GM19397 (cell line): ENCODE results near the gene THSD7B.
"Not testable (repeated sequence)": the region's sequence is repeated elsewhere in the genome, so short reads cannot be mapped to it uniquely, and the experiment has no call there.

ENCODE experiments used
- ATAC-seq: cut with Tn5 transposase; IDR thresholded peaks from one replicate; pipeline ENCODE4 v1.9.1; 2021; ENCODE audit warnings: mild to moderate bottlenecking, moderate library complexity; ENCODE audit not compliant: unreplicated experiment

THSD7B gene

DNA sequence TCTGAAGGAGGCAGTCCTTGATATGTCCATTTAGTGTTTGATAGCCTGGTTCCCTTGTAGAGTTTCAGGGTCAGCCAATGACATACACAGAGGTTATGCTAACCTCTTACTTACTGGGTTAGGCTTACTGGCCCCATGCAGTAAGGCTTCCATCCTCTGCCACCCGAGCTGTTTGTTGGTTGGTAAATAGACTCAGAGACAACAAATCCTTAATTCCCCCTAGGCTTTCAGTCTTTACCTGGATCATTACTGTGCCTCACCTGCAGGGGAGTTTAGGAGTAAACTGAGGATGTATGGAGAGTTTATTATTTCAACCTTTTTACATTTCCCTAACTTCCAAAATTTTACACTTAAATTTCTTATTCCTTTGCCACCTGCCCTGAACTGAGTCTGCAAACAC lies 746.2 kb downstream of the THSD7B start:
- ATAC-seq = no peak

DNA sequence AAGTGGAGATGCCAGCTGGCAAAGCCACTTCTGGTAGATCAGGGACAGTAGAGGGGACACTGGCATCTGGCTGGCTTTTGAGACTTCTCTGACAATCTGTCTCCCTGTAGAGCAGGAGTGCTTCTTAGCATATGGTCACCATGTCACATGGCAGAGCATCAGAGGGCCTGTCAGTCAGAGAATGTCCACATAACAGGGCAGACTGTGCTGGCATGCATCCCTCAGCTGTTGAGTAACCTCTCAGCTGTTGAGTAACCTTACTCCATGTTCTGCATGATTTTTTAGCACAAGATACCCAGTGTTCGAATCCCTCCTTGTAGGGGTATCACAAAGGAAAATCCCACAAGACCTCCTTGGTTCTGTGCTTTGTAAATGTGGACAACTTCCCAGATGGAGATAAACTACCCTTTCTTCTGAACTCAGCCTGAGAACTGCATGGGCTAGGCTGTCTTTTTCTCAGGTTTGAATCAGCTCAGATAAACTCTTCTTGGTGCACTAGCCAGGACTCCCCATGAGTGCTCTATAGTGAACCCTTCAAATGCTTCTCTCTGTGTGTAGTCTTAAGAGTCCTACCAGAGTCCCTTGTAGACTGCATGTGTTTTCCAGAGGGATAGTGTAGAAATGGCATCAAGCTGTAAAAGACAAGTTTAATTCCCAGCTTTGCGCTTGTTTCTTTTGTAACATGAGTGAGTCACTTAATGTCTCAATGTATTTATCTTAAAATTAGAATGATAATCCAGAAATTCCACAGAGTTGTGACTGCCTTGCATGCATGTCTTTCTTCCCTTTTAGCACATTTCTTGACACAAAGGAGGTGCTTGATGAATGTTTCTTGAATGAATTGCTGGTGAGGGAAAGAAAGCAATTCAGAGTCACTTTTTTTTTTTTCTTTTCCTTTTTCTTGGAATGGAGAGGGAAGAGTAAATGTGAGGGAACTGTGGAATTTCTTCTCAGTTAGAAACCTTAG lies 756.6 kb downstream of the THSD7B start:
- no peak for ATAC-seq

DNA sequence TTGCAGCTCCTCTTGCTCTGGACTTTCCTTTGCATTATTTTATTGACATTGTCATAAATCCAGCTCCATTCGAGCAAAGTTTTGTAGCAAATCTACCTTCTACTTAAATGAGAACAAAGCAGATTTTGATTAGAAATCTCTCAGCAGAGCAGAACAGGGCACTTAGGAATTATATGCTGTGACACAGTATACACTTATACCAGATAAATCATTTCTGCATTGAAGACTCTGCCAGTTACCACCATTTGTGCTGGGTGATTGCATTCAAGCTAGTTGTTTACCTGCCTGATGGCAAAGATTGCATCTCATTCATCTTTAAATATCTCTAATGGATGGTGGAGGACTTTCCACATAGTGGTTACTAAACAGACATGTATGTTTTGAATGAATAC lies 757.3 kb downstream of the THSD7B start:
- no peak for ATAC-seq

DNA sequence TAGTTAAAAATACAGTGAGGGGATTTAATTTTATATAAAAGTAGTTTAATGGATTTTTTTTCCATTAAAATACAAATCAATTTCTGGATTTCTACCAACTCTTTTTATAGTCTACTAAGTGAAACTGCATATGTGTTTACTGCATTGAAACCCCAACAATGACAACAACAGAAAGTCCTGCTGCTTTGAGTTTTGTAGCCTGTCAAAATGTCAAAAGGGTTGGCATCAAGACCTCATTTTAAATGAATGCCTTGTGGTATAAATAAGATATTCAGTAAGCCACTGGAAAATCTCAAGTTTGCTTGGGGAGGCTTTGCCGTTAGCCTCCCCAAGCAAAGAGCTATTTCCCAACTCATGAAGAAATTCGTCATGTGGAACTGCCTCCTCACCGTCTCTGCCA lies 758.6 kb downstream of the THSD7B start:
- ATAC-seq = no peak

DNA sequence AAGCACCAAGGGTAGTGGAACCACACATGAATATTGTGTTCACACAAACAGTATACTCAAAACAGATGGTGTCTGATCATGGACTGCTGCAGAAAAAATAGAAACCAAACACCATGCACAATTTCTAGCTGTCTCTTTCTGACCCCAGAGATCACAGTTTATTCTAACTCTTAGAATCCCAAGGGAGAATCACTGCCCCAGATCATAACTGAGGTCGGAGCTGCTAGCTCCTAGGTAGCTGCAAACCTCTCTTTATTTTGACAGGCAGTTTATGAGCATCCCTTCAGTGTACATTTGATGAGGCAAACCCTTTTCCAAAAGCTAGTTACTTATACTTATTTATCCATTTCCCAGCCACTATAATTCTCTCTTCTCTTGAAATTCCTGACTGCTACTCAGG lies 759.8 kb downstream of the THSD7B start:
- ATAC-seq = no peak

DNA sequence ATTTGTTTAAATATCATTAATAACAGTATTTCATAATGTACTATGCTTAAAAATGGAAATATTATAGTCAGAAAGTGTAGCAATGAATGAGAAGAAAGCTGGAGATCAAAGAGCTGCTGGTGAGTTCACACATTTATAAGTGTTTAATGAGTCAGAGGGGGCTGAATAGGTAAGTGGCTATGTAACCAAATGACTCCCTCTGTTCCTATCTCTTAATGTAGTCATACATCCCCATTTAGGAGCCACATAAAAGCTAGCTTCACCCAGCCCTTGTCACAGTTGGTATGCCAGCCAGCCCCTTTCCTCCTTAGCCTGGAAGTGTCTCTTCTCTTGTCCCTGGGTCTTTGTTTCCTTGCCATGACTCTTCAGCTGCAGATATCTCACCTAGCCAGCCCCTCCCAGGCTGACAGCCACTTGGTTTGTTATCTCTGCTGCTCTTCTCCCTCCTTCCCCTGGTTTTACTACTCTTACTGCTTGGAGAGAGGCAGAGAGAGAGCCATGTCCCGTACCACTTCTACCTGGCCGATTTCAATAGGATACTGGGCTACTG lies 760.4 kb downstream of the THSD7B start:
- no peak for ATAC-seq

DNA sequence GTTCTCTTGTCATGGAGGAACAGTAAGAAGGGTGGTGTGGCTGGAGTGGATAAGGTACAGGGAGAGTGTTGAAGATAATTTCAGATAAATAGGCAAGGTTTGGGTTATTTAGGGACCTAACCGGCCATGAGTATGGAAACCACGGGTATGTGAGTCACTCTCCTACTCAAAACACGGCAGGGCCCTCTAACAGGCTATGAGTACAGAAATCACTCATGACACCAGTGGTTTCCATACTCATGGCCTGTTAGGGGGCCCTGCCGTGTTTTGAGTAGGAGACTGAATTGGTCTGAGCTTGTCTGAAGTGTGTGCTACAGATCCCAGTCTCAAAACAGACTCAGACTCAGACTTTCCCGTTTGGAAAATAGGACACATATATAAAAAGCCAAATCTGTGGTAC lies 770.6 kb downstream of the THSD7B start:
- ATAC-seq = no peak

DNA sequence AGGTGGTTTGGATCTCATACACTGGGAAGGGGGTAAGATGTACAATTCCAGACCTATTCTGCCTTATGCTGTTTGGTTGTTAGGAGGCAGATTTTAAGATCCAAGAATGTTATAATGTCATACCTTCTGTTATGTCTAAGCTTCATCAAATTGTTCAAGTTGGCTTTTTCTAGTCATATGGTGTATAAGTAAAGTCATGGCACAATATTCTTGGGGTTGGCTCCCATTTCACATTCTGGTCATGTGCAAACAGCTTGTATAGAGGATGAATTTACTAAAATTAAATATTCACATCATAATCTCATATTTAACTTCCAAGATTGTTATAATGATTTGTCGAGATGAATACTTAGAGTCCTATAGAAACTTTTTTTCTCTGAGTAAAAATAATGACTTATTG lies 774.0 kb downstream of the THSD7B start:
- ATAC-seq = no peak

DNA sequence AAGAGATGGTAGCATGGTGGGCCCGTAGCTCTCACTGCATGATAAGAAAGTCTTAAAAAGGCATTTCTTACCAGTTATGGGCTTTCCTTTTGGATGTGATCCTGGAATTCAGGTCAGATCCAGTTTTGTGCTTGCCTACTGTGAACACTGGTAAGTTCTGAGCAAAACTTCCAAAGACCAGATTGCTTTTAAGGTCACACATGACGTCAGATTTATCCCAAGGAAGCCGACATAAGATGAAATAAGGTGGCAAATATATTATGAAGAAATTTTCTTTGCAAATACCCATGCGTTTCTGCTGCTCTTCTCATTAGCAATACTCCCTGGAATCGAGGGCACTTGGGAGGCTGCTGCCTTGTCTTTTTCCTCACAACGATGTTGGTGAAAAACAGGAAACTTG lies 782.5 kb downstream of the THSD7B start:
- ATAC-seq = no peak

DNA sequence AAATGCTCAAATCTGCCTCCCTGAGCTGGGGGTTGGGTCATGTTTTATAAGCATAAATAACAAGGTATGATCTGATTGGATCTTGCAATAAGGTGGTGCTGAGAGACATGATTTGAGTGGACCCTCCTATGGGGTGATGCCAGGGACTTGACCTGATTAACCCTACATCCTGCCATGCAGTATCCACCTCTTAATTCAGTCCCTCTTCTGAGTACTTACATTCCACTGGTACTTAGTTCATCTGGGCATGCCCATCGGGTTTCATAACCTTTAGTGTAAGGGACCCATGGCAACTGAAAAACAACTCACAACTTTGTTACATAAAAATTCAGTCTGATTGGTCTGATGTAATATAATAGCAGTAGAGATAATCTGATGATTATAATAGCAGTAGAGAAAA lies 801.0 kb downstream of the THSD7B start:
- ATAC-seq = no peak

DNA sequence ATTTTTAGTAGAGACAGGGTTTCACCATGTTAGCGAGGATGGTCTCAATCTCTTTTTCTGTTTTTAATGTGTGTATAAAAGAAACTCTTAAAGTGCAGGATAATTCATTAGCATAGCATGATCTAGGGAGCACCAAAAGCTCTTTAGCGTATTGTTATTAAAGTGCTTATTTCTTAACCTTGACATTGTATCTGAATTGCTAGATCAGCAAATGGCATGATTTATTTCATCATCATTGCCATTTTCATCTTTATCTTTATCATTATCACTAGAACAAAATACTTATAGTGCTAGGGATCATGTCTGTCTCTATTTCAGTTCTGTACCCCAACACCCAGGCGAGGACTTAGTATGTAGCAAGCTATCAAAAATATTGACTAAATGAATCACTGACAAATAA lies 805.1 kb downstream of the THSD7B start:
- ATAC-seq = no peak

DNA sequence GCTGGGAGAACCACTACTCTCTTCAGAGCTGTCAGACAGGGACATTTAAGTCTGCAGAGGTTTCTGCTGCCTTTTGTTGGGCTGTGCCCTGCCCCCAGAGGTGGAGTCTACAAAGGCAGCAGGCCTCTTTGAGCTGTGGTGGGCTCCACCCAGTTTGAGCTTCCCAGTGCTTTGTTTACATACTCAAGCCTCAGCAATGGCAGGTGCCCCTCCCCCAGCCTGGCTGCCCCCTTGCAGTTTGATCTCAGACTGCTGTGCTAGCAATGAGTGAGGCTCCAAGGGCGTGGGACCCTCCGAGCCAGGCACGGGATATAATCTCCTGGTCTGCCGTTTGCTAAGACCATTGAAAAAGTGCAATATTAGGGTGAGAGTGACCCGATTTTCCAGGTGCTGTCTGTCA lies 822.5 kb downstream of the THSD7B start:
- ATAC-seq = not testable (repeated sequence)

DNA sequence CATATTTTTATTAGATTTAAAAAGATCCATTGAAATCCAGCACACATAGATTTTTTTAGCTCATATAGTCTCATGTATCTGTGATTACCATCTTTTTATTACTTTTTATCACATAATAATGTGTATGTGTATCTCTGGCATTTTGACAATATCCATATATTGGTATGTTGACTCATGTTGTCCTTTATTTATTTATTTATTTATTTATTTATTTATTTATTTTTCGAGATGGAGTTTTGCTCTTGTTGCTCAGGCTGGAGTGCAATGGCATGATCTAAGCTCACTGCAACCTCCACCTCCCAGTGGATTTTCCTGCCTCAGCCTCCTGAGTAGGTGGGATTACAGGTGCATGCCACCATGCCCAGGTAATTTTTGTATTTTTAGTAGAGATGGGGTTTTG lies 823.2 kb downstream of the THSD7B start:
- ATAC-seq = not testable (repeated sequence)

DNA sequence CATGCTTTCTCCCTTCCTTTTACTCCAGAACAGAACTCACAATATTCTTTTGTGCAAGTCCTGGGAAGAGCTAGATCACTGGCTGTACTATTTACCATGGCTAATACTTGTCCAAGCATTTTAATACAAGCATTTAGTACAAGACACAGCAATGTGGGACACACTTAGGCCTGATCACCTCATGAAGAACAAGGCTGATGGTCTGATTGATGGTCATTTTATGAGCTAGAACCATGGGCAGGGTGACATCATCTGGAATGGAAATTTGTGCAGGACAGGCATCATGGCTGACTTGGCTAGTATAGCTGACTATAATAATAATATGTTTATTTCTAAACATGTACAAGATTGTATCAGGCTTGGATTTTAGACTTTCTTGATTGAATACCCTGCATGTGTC lies 824.8 kb downstream of the THSD7B start:
- ATAC-seq = no peak

DNA sequence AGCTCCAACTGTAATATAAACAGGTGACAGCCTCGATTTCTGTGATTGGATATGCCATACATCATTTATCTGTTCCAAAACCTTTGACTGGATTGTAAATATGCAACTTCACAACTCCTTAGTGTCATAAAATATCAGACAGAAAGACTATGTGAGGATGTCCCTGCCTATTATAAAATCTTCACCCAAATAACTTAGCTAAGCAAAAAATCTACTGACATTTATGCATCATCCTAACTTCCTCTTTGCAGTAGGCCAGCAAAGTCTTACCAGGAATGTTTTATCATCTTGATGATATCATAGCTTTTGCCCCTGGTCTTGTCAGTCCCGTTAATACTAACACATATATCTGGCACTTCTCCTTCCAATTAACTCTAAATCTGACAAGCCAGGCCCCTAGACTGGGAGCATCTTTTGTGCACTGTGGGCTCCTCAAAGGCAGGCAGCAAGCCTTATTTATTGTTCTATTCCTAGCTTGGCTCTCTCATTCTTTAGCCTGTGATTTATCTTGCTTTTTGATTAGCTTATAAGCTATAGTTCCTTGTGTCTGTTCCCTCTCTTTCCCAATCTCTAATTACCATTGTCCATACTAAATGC lies 842.5 kb downstream of the THSD7B start:
- no peak for ATAC-seq

DNA sequence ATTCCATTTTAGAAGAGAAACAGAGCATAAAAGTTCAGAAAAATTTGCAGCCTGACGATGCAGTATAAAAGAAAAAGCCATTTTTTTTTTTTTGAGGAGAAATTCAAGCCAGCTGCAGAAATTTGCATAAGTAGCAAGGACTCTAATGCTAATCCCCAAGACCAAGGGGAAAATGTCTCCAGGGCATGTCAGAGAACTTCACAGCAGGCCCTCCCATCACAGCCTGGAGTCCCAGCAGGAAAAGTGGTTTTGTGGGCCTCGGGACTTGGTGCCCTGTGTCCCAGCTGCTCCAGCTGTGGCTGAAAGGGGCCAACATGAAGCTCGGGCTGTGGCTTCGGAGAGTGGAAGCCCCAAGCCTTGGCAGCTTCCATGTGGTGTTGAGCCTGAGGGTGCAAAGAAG lies 873.6 kb downstream of the THSD7B start:
- ATAC-seq = no peak

DNA sequence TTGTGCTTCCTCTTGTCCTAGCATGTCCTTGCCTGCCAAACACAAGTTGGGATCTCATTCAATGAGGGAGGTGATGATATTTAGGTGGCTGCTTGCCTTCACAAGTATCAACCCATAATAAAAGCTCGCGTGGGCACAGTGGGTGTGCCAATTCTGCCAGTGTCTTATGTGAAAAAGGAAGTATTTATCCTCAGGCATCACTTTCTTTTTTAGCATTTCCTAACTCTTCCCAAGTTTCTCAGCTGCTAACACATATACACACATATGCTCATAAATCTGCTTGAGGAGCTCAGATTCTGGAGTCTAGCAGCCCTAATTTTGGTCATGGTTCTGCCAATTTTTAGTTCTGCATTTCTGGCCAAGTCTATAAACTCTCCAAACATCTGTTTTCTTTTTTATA lies 879.4 kb downstream of the THSD7B start:
- ATAC-seq = no peak

DNA sequence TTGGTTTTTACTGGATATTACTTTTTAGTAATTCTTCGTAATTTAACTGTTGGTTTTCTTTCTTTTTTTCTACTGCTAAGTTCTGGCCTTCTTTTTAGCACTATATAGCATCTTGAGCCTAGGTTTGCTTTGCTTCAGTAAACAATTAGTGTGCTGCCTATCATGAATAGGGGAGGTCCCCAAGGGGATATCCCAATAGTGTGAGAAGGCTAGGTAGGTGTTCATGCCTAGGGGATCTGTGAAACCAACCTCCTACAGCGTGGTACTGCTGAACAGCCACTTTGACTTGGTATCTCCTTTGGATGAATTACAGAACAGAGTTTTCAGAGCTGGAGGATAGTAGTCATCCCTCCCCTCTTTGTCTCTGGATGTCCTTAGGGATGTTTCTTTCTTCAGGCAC lies 888.7 kb downstream of the THSD7B start:
- no peak for ATAC-seq

DNA sequence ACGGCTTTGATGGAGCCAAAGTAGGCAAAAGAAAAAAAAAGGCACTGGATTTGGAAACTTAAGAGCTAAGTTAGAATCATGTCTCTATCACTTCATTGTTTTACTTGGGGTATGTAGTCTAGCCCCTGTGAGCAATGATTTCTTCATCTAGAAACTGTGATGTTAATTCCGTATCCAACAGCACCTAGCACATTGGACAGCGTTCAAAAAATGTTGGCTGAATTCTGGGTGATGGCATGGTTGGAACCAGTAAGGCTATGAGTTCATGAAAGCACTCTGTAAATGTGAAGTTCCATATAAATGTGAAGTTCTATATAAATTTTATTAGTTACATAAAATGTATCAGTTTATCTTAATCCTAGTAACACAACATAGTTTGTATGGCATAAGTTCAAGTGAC lies 890.5 kb downstream of the THSD7B start:
- no peak for ATAC-seq

DNA sequence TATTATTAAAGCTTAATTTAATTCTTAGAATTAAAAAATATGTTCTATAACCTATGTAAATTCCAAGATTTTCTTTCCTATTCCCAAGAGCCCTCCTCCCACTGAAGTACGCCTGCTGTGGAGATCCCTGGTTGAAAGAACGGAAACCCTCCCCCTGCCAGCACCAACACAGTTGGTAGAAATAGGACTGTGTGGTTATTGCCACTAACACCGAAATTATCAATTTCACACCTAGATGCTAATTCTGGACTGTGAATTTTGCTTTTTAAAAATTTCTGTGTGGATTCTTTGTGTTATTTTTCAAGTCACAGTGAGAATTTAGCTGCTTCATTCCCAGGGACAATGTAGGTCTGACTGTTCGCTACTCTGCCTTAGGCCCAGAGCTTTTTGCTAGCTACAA lies 893.1 kb downstream of the THSD7B start:
- ATAC-seq = no peak

DNA sequence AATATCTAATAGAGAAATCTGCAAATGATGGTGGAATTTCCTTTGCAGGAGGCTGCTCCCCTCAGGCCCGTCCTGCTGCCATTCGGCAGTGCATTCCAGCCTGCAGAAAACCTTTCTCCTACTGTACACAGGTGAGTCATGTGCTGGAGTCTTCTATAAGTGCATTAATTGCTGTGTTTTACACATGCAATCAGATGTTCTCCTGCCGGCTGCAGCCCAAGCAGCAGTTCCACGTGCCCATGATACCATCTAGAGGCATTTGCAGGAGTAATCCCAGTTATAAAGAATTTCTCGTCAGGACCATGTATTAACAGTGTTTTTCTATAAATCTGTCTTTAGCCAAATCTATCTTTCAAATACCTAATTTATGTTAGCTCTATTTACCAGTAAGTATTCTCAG lies 894.3 kb downstream of the THSD7B start:
- no peak for ATAC-seq

DNA sequence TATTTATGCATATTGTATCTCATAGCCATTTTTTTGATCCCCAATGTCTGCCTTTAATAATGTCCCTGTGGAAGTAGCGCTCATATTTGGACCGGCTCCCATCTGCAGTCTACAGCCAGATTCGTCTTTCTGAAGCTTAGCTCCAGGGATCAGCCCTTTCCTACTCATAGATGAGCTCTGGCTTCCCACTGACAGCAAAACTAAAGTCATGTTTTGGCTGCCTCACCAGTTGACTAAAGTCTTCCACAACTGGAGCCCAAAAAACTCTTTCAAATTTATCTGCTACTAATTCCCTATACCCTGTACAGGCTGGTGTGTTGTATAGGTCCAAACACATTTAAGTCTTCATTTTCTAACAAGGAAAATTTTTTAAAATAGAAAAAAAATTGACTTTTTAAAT lies 904.8 kb downstream of the THSD7B start:
- no peak for ATAC-seq
